Kidney (tissue), 14 donors: ENCODE results near the gene HAO2. TPM values are rescaled to one million over a fixed set of nuclear protein-coding genes. Genes with fewer than 3 reads are reported as not detected.

Experiments
- DNase-seq, 5 donors: peaks; one replicate each; pipeline ENCODE4 v3.0.0-alpha.2; 2013 to 2020
- FAIRE-seq: peaks from 2 replicates; lab custom pipeline; 2012; peaks lifted over from hg19 to GRCh38; lab: Jason Lieb, UNC
- H3K27ac ChIP-seq, 2 donors: one replicate each; pipeline ENCODE4 v1.7.0; 2013; ENCODE audit warnings: low read depth in 2 of 2, low read length in 2 of 2, inconsistent platforms in 1 of 2
- H3K27me3 ChIP-seq: one replicate; pipeline ENCODE4 v1.7.1; 2013; ENCODE audit warnings: low read length, inconsistent platforms; ENCODE audit not compliant: control insufficient read depth, insufficient read depth
- H3K36me3 ChIP-seq, 3 donors: one replicate each; pipeline versions ENCODE4 v1.7.0 to v1.7.1; 2013; ENCODE audit warnings: low read length in 3 of 3, control low read depth in 1 of 3, inconsistent platforms in 1 of 3; ENCODE audit not compliant: insufficient read depth in 3 of 3, control insufficient read depth in 2 of 3
- H3K4me1 ChIP-seq, 3 donors: one replicate each; pipeline versions ENCODE4 v1.7.0 to v1.7.1; 2013; ENCODE audit warnings: low read length in 3 of 3, inconsistent platforms in 1 of 3, low read depth in 1 of 3; ENCODE audit not compliant: control insufficient read depth in 2 of 3, insufficient read depth in 2 of 3
- H3K4me3 ChIP-seq, 3 donors: one replicate each; pipeline versions ENCODE4 v1.7.0 to v1.8.1; 2013; ENCODE audit warnings: low read length in 3 of 3, control low read depth in 1 of 3, inconsistent platforms in 1 of 3
- H3K9ac ChIP-seq, 3 donors: one replicate each; pipeline versions ENCODE4 v1.7.0 to v1.7.1; 2013; ENCODE audit warnings: low read length in 3 of 3, control low read depth in 1 of 3, inconsistent platforms in 1 of 3
- H3K9me3 ChIP-seq, 3 donors: one replicate each; pipeline versions ENCODE4 v1.7.0 to v1.7.1; 2013; ENCODE audit warnings: low read length in 3 of 3, control low read depth in 1 of 3, inconsistent platforms in 1 of 3; ENCODE audit not compliant: control insufficient read depth in 2 of 3, insufficient read depth in 1 of 3
- CTCF ChIP-seq: IDR thresholded peaks from 3 replicates; pipeline ENCODE4 v1.5.1; 2012; ENCODE audit warnings: mild to moderate bottlenecking, moderate library complexity, borderline replicate concordance; ENCODE audit not compliant: insufficient read depth; ENCODE audit errors: extremely low read depth
- intact Hi-C: fragments of 100-400 bp; cut with DNase I; formaldehyde crosslinking; loops from one replicate; pipeline ENCODE4 v1.11.1; 2022
- polyA plus RNA-seq: library from polyadenylated mRNA; stranded (reverse); fragments of 350-450 nt; fragmentation: Illumina TruSeq; extraction: RNeasy Lipid Tissue Mini Kit (QIAGEN cat#74804); gene quantifications from one replicate; pipeline ENCODE4 v1.2.3, GENCODE V29; 2014; ENCODE audit warnings: low read depth, low replicate concordance; ENCODE audit not compliant: insufficient read depth
- total RNA-seq: library from RNA; stranded (reverse); fragmentation: NEBNext Ultra II Directional; extraction: Animal tissue kit (Norgen Biotek cat#: 25700); gene quantifications from one replicate; pipeline ENCODE4 v1.2.1, GENCODE V29; 2021
- donor health status: control.
- donor health status: control.
- donor health status: control.
- donor health status: control.
- donor health status: control.
- donor health status: DM: yes; HTN: yes; CAD: no.
- donor health status: Normal renal cell carcinoma (clear cell type).

Gene HAO2
- total and polyA plus RNA-seq, 2 donors from 2014 or later = 1.9 to 183 TPM

DNA sequence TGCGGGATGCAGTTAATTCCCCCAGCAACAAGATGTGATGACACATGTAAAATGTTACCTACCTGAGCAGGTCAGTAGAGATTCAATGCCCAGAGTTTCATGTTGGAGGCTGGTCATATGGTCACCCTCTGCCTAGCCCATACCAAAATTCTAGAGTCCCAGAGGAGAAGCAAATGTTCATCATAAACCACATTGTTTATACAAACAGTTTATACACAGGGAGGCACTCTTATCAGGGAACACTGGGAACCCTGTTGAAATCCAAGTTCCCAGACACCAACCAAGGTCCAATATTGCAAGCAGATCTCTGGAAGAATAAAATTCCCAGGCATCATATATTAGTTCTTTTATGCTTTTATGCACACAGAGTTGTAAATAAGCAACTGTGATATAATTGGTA lies 10.5 kb downstream of the HAO2 start:
- TF ChIP-seq CTCF = no peak
- intact Hi-C loops = no loop called here
- Histone ChIP-seq H3K27ac (no peak overlapping the region), H3K27me3 (no peaks in the 10 kb centered on the region), H3K36me3 (no peaks in the 10 kb centered on the region), H3K9me3 (no peaks in the 10 kb centered on the region), H3K4me1 (no peaks in the 10 kb centered on the region), H3K4me3 (no peak overlapping the region), H3K9ac (no peak overlapping the region)
- DNase-seq (no peak), FAIRE-seq (no peak)

DNA sequence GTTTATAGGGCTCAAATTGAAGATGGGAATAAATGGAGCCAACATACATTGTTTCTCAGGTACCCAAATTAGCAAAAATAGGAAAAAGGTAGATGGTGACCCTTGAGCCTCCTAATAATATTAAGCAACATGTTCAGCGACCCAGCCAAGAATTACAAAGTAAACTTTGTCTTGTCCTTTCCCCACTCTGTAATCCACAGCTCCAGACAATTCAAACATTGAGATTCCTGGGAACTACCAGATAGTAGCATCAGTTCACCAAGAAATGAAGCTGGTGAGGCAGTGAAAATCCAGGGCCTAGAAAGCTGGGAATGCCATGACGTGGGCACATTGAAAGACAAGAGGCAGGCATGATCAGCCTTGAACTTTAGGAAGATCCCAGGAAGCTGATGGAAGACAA lies 11.7 kb downstream of the HAO2 start:
- Histone ChIP-seq H3K4me1 (no peaks in the 10 kb centered on the region), H3K9me3 (no peaks in the 10 kb centered on the region), H3K9ac (no peak overlapping the region), H3K27me3 (no peaks in the 10 kb centered on the region), H3K36me3 (peaks cover 0 to 9% (median 0%) of the 10 kb centered on the region in 3 donors), H3K4me3 (no peak overlapping the region), H3K27ac (no peak overlapping the region)
- intact Hi-C loops = no loop called here
- no peak for FAIRE-seq
- no peak for DNase-seq
- no peak for TF ChIP-seq CTCF

GRCh38 chr1:119380983-119381662 lies 12.5 kb downstream of the HAO2 start:
- Histone ChIP-seq H3K36me3 (peaks cover 0 to 13% (median 0%) of the 10 kb centered on the region in 3 donors), H3K4me1 (no peaks in the 10 kb centered on the region), H3K4me3 (no peak overlapping the region), H3K9ac (no peak overlapping the region), H3K27me3 (no peaks in the 10 kb centered on the region), H3K27ac (no peak overlapping the region), H3K9me3 (no peaks in the 10 kb centered on the region)
- no peak for TF ChIP-seq CTCF
- FAIRE-seq (no peak), DNase-seq (no peak)
- intact Hi-C loops = no loop called here
